K562 (cell line): ENCODE data around the gene STON1.

Source experiments
- KLF13 ChIP-seq: fragments of 450-650 bp; IDR thresholded peaks from 2 replicates; pipeline ENCODE4 v1.6.1; 2016; ENCODE audit warnings: missing genetic modification characterization, low read depth, mild to moderate bottlenecking, missing compliant biosample characterization, moderate library complexity, borderline replicate concordance
- PHF8 ChIP-seq: fragments of 200-600 bp; sonication (generic); IDR thresholded peaks from 2 replicates; pipeline ENCODE4 v1.6.1; 2012; ENCODE audit warnings: mixed run types, mild to moderate bottlenecking, inconsistent platforms, low read length, moderate library complexity, borderline replicate concordance
- POLR2A ChIP-seq: fragments of 450-650 bp; conservative IDR thresholded peaks from 2 replicates; pipeline ENCODE4 v1.6.1; 2016
- ZNF274 ChIP-seq: IDR thresholded peaks from 2 replicates; pipeline ENCODE4 v1.6.1; 2011; ENCODE audit warnings: low read depth, mild to moderate bottlenecking, low read length, moderate library complexity, borderline replicate concordance

- no peak; the same call in 1 of the 2 replicates for TF ChIP-seq PHF8
- TF ChIP-seq ZNF274: no peak
- no peak for TF ChIP-seq KLF13
- no peak for TF ChIP-seq POLR2A
Measured at GRCh38 chr2:48530033-48530811, at the start of gene STON1.
